Thoracic aorta (tissue), 2 donors: ENCODE data around the gene GNG7. TPM values are rescaled to one million over a fixed set of nuclear protein-coding genes. Genes with fewer than 3 reads are reported as not detected.
A peak's percentile ranks its signal among the peaks of the same experiment; 100 is the strongest.

Experiments
- ATAC-seq: fragments of 150-250 bp; one replicate; pipeline ENCODE4 v1.8.0; 2017; ENCODE audit warnings: low read depth; ENCODE audit not compliant: insufficient number of reproducible peaks, low FRiP score
- DNase-seq: peaks from one replicate; pipeline ENCODE4 v3.0.0-alpha.2; 2020; ENCODE audit warnings: low spot score
- H3K27ac ChIP-seq, 2 donors: fragments of 200-600 bp; sonication (generic); 1 replicate in 1 of 2; 2 replicates in 1 of 2; pipeline ENCODE4 v1.5.1; 2016; ENCODE audit warnings: mild to moderate bottlenecking in 2 of 2, moderate library complexity in 2 of 2
- H3K27me3 ChIP-seq: fragments of 200-600 bp; sonication (generic); replicated peaks from 2 replicates; pipeline ENCODE4 v1.6.0; 2016; ENCODE audit warnings: mild to moderate bottlenecking; ENCODE audit not compliant: insufficient read depth
- H3K36me3 ChIP-seq: fragments of 200-600 bp; sonication (generic); one replicate; pipeline ENCODE4 v1.5.1; 2016
- H3K4me1 ChIP-seq, 2 donors: fragments of 200-600 bp; sonication (generic); 1 replicate in 1 of 2; 2 replicates in 1 of 2; pipeline versions ENCODE4 v1.5.1 to v1.6.0; 2016; ENCODE audit warnings: low read depth in 2 of 2, mild to moderate bottlenecking in 1 of 2; ENCODE audit not compliant: control insufficient read depth in 1 of 2
- H3K4me3 ChIP-seq: fragments of 200-600 bp; sonication (generic); 2 replicates; pipeline ENCODE4 v1.5.1; 2016; ENCODE audit warnings: mild to moderate bottlenecking
- H3K9me3 ChIP-seq: fragments of 200-600 bp; sonication (generic); 2 replicates; pipeline ENCODE4 v1.5.1; 2016
- total RNA-seq, 2 donors: library from RNA; depleted of rRNA; stranded (reverse); fragments of >200 nt; gene quantifications; one replicate each; pipeline versions ENCODE4 v1.1.0 to v1.2.3, GENCODE V29; 2016
- TF ChIP-seq, protein P1 (sequence below): fragments of 200-600 bp; sonication (generic); IDR thresholded peaks from one replicate; pipeline ENCODE4 v1.5.1; 2019; ENCODE audit warnings: antibody characterized with exemption

The GNG7 gene
- total RNA-seq, 2 donors from 2014 or later, result 2.3 to 3.2 TPM

DNA sequence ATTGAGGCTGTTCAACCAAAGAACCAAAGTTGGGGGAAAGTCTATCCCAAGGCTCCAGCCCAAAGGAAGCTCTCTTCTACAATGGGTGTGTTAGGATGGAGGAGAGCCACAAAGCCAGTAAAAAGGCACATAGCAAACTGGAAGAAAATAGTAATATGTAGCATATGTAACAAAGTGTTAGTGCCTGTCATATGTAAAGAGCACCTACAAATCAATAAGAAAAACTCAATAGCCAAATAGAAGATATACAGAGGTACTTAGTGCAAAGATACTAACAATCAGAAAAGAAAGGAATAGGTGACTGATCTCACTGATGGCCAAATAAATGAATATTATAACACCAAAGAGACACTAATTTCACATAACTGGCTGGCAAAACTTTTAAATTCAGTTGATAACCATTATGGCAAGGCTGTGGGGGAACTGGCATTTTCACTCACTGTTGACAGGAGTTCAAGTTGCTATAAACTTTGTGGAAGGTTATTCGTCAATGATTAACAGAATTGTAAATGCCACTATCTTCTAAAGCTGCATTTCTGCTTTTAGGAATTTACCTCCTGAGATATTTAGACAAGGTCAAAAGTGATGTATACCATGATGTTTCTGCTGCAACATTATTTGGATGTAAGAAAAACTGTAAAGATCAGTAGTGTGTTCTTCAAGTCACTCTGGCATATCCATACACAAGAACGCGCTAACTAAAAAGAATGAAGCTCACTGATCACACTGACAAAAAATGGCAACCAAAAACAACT, 110.8 kb downstream of the GNG7 start:
- no peak for ATAC-seq
- no peak for DNase-seq
- H3K9me3 ChIP-seq, result no peaks in the 10 kb centered on the region
- TF ChIP-seq, protein P1, sequence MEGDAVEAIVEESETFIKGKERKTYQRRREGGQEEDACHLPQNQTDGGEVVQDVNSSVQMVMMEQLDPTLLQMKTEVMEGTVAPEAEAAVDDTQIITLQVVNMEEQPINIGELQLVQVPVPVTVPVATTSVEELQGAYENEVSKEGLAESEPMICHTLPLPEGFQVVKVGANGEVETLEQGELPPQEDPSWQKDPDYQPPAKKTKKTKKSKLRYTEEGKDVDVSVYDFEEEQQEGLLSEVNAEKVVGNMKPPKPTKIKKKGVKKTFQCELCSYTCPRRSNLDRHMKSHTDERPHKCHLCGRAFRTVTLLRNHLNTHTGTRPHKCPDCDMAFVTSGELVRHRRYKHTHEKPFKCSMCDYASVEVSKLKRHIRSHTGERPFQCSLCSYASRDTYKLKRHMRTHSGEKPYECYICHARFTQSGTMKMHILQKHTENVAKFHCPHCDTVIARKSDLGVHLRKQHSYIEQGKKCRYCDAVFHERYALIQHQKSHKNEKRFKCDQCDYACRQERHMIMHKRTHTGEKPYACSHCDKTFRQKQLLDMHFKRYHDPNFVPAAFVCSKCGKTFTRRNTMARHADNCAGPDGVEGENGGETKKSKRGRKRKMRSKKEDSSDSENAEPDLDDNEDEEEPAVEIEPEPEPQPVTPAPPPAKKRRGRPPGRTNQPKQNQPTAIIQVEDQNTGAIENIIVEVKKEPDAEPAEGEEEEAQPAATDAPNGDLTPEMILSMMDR, result no peak
- no peaks in the 10 kb centered on the region for H3K27me3 ChIP-seq
- no peak overlapping the region for H3K27ac ChIP-seq
- no peak overlapping the region for H3K4me3 ChIP-seq
- H3K4me1 ChIP-seq, result peaks cover 12 to 24% of the 10 kb centered on the region in 2 donors
- H3K36me3 ChIP-seq, result no peaks in the 10 kb centered on the region

DNA sequence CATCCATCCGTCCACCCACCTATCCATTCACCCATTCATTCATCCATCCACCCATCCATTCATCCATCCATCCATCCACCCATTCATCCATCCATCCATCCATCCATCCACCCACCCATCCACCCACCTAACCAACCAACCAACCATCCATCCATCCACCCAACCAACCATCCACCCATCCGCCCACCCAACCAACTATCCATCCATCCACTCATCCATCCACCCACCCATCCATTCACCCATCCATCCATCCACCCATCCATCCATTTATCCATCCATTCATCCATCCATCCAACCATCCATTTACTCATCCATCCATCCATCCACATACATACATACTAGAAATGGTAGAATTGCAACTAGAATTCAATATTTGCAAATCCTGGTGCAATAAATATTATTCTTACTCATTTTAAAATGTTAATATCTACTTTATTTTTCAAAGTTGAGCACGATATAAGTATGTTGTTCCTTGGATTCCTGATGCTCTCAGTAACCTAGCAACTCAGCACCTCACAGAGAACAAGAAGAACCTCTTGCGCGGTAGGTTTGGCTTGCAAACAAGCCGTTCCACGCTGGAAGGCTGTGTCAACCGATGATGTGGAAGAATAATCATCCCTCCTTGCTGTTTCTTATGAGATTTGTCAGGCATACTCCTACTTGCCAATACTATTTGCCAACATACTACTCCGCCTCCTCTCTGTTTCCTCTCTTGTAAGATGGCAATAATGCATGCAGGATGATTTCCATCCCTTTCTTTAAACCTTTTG, 111.7 kb downstream of the GNG7 start:
- no peak overlapping the region for H3K27ac ChIP-seq
- TF ChIP-seq, protein P1, result no peak
- no peaks in the 10 kb centered on the region for H3K36me3 ChIP-seq
- H3K4me1 ChIP-seq, result peaks cover 12 to 24% of the 10 kb centered on the region in 2 donors
- ATAC-seq (no peak), DNase-seq (no peak)
- H3K4me3 ChIP-seq, result no peak overlapping the region
- no peaks in the 10 kb centered on the region for H3K27me3 ChIP-seq
- no peaks in the 10 kb centered on the region for H3K9me3 ChIP-seq

DNA sequence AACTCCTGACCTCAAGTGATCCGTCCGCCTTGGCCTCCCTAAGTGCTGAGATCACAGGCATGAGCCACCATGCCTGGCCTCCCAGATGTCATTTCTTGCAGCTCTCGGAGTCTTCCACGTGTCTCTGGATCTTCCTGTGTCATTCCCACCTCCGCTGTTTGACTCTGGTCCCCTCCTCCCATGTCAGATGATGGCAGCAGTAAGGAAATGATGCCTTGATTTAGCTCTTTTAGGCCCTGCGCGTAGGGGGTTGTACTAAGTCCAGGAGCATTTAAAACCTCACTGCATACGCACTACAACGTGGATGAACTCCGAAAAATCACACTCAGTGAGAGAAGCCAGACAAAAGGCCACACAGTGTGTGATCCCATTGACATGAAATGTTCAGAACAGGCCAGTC, 113.1 kb downstream of the GNG7 start:
- Histone ChIP-seq H3K9me3 (no peaks in the 10 kb centered on the region), H3K4me1 (peaks cover 12 to 24% of the 10 kb centered on the region in 2 donors), H3K4me3 (no peak overlapping the region), H3K36me3 (no peaks in the 10 kb centered on the region), H3K27me3 (no peaks in the 10 kb centered on the region), H3K27ac (no peak overlapping the region)
- TF ChIP-seq, protein P1, result no peak
- ATAC-seq (no peak), DNase-seq (no peak)

DNA sequence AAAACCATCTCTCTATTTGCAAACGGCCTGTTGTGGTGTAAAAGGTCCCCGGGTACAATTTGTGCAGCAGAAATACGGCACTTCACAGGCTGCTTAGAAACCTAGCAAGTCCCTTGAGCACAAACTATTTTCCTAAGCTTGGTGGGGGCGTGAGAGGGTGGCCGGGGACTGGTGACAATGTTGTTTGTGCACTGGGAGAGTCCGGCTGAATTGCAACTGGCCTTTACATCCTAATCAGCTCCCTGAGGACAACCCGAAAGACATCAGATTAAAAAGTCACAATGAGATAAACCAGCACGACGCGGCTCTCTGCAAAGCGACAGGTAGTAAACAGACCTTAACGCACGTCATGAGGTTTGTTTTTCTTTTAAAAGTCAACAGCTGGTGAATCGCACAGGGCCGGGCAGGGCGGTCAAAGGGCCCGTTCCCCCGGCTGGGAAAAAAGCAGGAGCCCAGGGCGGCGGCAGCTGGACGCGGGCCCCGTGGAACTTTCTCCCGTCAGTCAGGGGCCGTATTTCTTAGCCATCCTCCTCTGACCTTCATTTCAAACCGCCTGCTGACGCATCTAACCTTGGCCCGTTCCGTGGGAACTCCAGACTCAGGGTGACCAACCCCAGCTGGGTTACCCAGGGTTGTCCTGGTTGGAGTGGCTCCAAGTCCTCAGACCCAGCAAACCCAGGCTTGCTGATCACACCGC, 114.3 kb downstream of the GNG7 start:
- Histone ChIP-seq H3K27ac (peak overlapping the region; percentile 80 to 84), H3K4me1 (peaks cover 12 to 24% of the 10 kb centered on the region in 2 donors), H3K4me3 (peak overlapping the region; percentile 44), H3K27me3 (no peaks in the 10 kb centered on the region), H3K9me3 (no peaks in the 10 kb centered on the region), H3K36me3 (no peaks in the 10 kb centered on the region)
- ATAC-seq (peak; percentile 53), DNase-seq (peak; percentile 46)
- TF ChIP-seq, protein P1, result no peak
